CD4-positive, alpha-beta T cell treated with Interleukin-10 for 1 hour (primary cell): ENCODE data around the gene ACADS.
"Not testable (repeated sequence)": the region's sequence is repeated elsewhere in the genome, so short reads cannot be mapped to it uniquely, and the experiment has no call there.

Source experiments
- DNase-seq: peaks from one replicate; pipeline ENCODE4 v3.0.0-alpha.2; 2020

ACADS gene

GRCh38 chr12:120702637-120703036, 23.0 kb upstream of the ACADS start:
- no peak for DNase-seq

GRCh38 chr12:120703311-120703942, 22.2 kb upstream of the ACADS start:
- no peak for DNase-seq

- no peak for DNase-seq
Observed at GRCh38 chr12:120705618-120706017, 20.0 kb upstream of the ACADS start.

DNA sequence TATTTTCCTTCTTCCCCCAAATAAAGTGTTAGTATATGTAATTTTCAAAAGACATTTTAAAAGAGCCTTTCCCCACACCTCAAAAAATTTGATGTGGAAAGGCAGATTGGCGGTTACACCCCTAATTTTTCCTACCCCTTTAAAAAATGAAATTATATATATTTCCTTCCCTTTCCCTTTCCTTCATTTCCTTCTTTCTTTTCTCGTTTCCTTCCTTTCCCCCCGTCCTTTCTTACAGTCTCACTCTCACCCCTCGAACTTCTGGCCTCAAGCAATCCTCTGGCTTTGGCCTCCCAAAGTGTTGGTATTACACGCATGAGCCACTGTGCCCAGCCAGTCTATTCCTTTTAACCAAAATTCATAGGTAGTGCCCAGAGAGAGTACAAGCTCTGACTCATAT, 19.6 kb upstream of the ACADS start:
- DNase-seq = no peak

DNA sequence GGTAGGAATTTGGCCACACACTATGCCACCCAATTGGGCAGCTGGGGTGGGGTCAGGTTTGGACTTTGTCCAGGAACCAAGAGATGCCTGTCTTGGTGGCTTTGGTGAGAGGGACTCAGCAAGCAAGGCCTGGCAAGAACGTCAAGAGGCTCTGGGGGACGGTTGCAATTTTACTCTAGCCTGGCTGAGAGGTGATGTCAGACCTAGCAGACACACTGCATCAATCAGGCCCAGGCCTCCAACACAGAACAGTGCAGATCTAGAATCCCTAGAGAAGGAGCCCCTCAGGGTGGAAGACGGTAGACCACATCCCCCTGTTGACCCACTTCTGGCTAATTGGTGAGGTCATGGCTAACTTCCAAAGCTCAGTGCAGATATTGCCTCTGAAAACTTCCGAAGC, 17.0 kb upstream of the ACADS start:
- DNase-seq = no peak

DNA sequence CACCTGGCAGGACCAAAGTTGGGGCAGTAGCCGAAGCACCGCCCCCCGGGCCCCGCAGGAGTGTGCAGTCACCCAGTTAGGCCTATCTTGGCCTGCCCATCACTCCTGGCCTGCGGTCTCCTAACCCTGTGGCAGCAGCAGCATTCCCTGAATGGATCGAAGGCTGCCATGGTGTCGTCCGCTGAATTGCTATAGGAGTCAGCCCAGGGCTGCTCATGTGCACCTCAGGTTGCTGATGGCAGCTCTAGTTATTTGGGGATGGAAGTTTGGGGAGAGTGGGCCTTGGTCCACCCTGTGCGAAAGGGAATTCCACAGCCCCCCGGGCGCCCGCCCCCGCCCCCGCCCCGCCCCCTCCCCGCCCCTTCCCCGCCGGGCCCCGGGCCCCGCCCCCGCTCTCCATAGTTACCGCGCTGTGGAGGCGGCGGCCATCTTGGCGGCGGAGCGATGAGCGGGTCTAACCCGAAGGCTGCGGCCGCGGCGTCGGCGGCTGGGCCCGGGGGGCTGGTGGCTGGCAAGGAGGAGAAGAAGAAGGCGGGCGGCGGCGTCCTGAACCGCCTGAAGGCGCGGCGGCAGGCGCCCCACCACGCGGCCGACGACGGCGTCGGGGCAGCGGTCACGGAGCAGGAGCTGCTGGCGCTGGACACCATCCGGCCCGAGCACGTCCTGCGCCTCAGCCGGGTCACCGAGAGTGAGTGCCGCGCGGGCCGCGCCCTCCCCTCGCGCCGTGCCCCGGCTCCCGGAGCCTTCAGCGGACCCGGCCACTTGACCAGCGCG, 15.4 kb upstream of the ACADS start, which contains the start of gene UNC119B:
TSS of gene UNC119B (plus strand) at position 428 of the 774 bp plus-strand sequence. CDS start at position 445, 17 bp downstream.
- DNase-seq = peak; percentile 76

- DNase-seq = peak; percentile 30
Observed at GRCh38 chr12:120710805-120711296, 14.8 kb upstream of the ACADS start.

DNA sequence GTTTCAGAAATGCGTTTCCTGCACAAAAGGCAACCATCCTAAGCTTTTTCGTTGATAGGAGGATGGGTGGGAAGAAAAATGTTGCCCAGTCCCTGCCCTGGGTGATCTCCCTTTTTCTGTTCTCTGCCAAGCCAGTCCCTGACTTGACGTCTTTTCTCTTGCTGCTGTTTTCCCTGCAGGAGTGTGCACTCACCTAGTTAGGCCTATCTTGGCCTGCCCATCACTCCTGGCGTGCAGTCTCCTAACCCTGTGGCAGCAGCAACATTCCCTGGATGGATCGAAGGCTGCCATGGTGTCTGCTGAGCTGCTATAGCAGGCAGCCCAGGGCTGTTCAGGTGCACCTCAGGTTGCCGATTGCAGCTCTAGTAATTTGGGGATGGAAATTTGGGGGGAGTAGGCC, 14.2 kb upstream of the ACADS start:
- DNase-seq = no peak

GRCh38 chr12:120712610-120713009, 13.0 kb upstream of the ACADS start:
- no peak for DNase-seq

DNA sequence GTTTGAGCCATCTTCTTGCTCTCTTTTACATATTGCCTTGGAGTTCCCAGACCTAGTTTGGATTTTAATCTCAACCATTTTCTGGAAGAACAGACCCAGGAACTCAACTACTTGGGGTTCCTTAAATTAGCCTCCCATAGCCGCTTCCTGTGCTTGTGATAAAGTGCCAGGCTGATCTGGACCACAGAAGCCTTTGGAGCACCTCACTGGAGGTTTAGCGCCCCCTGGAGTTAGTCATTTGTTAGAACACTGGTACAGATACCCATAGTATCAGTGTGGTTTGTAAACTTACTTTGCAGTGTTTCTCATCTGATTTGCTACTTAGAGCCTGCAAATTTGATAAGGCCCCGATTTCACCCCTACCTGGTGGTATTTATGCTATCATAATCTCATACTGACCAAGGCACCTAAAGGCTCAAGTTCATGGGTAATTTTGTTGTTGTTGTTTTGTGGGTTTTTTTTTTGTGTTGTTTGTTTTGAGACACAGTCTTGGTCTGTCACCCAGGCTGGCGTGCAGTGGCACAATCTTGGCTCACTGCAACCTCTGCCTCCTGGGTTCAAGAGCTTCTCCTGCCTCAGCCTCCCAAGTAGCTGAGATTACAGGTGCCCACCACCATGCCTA, 11.7 kb upstream of the ACADS start:
- peak; percentile 88 for DNase-seq

- no peak for DNase-seq
Observed at GRCh38 chr12:120718055-120718454, 7.6 kb upstream of the ACADS start.

DNA sequence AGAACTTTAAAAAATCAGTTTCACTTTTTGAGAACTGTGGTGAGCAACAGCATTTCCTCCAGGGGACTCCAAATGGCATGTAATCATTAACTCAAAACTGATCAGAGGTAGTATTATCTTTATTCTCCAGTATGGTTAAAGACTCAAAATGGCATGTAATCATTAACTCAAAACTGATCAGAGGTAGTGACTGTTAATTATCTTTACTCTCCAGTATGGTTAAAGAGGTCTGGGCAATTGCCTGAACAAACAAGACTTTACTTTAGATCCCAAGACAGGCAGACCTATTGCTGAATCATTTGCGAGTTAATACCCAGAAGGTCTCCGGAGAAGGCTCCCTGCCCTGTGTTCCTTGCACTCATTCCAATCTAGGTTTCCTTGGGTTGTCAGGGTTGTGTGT, 6.6 kb upstream of the ACADS start:
- DNase-seq = no peak

DNA sequence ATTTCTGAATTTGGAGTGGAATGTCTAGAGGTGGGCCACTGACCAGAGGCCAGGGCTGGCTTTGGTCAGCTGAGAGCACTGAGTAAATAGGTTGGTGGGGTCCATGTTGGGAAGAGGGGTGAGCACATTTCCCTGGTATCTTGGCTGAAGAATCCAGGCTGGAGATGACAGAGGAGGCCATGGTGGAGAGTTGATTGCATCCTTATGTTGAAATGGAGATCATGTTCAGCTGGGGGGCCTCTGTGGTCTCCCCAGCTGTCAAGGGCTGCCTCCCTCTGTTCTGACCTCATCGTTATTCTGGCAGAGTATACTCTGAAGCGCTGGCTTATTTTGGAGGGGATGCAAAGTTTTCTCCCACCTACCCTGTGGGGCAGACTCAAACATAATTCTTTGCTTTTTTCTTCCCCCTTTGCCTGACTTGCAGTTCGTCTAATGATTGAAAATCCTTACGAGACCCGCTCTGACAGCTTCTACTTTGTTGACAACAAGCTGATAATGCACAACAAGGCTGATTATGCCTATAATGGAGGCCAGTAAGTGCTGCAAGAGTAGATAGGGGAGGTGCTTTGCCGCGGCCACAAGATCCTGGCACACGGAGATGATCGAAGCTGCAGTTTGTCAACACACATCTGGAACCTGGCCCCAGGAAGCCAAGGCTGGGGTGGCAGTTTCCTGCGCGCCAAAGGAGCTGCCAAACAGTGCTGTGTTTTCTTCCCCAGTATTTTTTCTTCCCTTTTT, 6.0 kb upstream of the ACADS start:
- no peak for DNase-seq

DNA sequence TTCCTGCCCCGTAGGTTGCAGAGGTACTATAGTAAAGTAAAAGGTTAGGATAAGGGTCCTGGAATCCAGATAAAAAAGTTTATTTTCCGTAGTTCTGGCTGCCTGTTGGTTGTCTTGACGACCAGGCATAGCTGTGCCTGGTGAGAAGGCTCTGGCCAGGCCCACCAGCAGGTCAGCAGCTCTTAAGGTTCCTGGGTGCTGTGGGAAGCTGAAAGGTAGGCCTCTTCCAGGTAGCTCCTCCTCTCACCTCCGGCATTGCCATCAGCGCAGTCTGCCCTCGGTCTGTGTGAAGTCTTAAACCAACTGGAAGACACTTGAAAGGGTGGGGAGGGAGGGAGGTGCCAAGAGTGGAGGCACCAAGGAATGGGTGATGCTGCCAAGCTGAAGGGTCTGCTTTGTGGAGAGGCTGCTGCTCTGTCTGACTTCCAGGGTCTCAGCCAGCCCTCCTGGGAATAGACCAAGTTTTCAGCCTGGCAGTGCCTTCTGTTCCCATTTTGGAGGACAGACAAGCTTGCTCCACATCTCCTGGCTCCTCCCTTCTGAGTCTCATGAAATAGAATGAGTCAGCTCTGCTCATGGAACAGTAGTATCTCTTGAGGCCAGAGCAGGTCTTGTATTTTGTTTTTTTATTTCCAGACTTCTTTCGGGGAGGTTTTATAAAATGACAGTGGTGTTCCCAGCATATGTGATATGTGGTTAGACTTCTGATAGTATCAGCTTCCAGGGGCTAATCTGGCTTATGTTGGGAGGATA, 5.2 kb upstream of the ACADS start:
- DNase-seq = no peak

GRCh38 chr12:120720987-120721801, 4.4 kb upstream of the ACADS start:
- DNase-seq = no peak

DNA sequence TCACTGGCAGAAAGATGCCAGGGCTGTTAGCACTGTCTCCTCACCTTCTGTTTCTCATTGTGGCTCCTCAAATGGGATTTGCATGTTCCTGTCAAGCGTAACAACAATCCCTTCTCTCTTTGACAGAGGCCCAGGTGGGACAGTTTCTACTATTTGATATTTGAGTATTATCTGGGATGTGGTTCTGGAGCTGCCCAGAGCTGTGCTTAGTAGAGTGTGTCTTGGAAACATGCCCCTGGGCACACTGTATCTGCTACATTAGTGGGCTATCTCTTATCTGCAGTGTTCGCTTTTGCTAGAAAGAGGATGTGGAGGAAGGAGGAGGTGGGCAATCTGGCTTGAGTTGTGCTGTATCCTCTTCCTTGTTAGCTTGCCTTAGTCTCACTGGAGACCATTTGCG, 3.8 kb upstream of the ACADS start:
- no peak for DNase-seq

- DNase-seq = no peak
Observed at GRCh38 chr12:120722784-120723183, 2.8 kb upstream of the ACADS start.

GRCh38 chr12:120724720-120725119, 906 bp upstream of the ACADS start:
- no peak for DNase-seq

DNA sequence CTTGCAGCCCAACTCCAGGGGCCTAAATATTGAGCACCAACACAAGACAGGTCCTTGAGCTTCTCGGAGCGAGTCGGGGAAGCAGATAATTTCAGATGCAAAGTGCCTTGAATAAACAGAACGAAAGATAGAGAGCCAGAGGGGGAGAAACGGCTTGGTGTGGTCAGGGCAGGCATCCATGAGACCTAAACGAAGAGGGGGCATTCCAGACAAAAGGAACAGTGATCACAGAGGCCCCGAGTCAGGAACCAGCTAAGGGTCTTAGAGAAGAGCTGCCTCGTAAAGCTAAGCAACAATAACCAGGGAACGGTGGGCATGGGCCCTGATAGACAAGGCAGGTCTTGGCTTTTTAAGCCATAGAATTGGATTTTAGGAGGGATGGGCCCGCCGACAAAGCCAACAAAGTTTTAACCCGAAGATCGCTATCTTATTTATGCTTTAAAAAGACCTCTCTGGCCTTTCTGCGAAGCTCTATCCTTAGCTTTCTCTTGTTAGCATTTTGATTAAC, 421 bp upstream of the ACADS start:
- no peak for DNase-seq

- DNase-seq = no peak
Observed at GRCh38 chr12:120726510-120726793, 826 bp downstream of the ACADS start.

GRCh38 chr12:120726961-120727360, 1.3 kb downstream of the ACADS start:
- no peak for DNase-seq

GRCh38 chr12:120732198-120732597, 6.6 kb downstream of the ACADS start:
- DNase-seq = not testable (repeated sequence)
